NCI-H1105 (cell line): ENCODE data around the gene HOXA7.
A peak's percentile ranks its signal among the peaks of the same experiment; 100 is the strongest.

Source experiments
- DNase-seq: peaks from one replicate; lab custom pipeline; 2025; lab: John Stamatoyannopoulos, UW

Gene HOXA7

GRCh38 chr7:27170426-27171324 lies 14.2 kb upstream of the HOXA7 start:
- no peak for DNase-seq

GRCh38 chr7:27169658-27170425 lies 13.4 kb upstream of the HOXA7 start:
- DNase-seq = peak; percentile 78

GRCh38 chr7:27168265-27168947 lies 11.9 kb upstream of the HOXA7 start:
- DNase-seq = peak; percentile 11

GRCh38 chr7:27167916-27168264 lies 11.4 kb upstream of the HOXA7 start:
- DNase-seq = no peak

- no peak for DNase-seq
These were observed 10.3 kb upstream of the HOXA7 start for GRCh38 chr7:27166531-27167505.

GRCh38 chr7:27165996-27166530 lies 9.6 kb upstream of the HOXA7 start:
- peak; percentile 55 for DNase-seq

- peak; percentile 72 for DNase-seq
These were observed 8.9 kb upstream of the HOXA7 start, which contains the start of gene HOXA9 for GRCh38 chr7:27165089-27165995. Gene HOXA9, minus strand, starts transcription at chr7:27165537. Its CDS starts 80 bp downstream, at chr7:27165457.

- DNase-seq = no peak
These were observed 8.1 kb upstream of the HOXA7 start for GRCh38 chr7:27164367-27165088.

GRCh38 chr7:27164045-27164366 lies 7.5 kb upstream of the HOXA7 start:
- no peak for DNase-seq

GRCh38 chr7:27163288-27164044 lies 7.0 kb upstream of the HOXA7 start:
- DNase-seq = no peak

- no peak for DNase-seq
These were observed 6.2 kb upstream of the HOXA7 start for GRCh38 chr7:27162561-27163287.

GRCh38 chr7:27161721-27162560 lies 5.5 kb upstream of the HOXA7 start:
- DNase-seq = no peak

GRCh38 chr7:27161214-27161720 lies 4.8 kb upstream of the HOXA7 start:
- DNase-seq = no peak

GRCh38 chr7:27160546-27161213 lies 4.2 kb upstream of the HOXA7 start:
- DNase-seq = peak; percentile 81

- DNase-seq = no peak
These were observed 3.7 kb upstream of the HOXA7 start for GRCh38 chr7:27160145-27160545.
